ENCODE results near the gene WDR46.

WDR46 gene

DNA sequence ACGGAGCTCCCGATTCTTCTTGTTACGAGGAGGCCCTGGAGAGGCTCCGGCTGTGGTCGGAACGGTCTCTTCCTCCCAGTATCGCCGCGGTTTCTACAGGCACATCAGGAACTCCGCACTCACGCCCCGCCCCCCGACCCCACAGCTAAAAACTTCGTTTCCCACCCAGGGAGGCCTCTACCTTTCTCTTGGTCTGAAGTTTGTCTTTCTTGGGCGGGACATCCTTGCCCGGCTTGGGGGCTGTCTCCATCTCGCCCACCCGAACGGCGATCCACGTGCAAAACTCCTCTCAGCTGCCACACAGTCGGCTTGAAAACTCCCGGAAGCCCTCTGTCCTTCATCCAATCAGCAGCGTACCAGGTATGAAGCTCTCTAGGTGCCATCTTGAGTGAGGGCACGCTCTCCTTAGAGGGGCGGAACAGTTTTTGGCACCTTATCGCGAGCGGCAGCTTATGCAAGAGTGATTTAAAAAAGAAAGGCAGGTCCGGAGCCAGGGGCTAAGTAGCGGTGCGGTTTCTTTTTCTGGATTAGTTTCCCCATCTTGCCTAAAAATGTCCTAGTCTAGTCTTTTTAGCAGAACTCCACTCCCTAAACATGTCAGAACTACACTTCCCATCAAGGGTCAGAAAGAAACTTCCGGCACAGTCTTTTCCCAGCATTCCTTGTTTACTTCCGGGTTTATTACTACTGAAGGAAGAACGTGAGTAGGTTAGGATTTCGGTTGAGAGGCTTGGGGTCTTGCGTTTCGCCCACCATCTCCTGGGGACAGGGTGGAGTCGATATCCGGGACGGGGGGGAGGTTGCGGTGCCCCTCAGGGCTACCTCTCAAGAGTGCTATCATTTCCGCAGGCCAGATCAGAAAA, at the start of gene WDR46, which contains the start of gene PFDN6:
Gene WDR46, minus strand, starts transcription at position 319 of the 863 bp plus-strand sequence. Its CDS starts 69 bp downstream, at position 250.
Gene PFDN6, plus strand, starts transcription at position 681 of the 863 bp plus-strand sequence. CDS start 256 bp downstream, outside the sequence.
- TF ChIP-seq CTCF (IDR thresholded peaks at IDR 0.05; ENCODE audit: low read depth, low read length): no peak
- no peak for DNase-seq (ENCODE audit: extremely low read depth, low read depth)

- DNase-seq (ENCODE audit: extremely low read depth, low read depth): no peak
- TF ChIP-seq CTCF (IDR thresholded peaks at IDR 0.05; ENCODE audit: low read depth, low read length): no peak
Observed at GRCh38 chr6:33336495-33336894, 47.5 kb upstream of the WDR46 start.

GRCh38 chr6:33335916-33336315, 46.9 kb upstream of the WDR46 start:
- no peak for DNase-seq (ENCODE audit: extremely low read depth, low read depth)
- TF ChIP-seq CTCF (IDR thresholded peaks at IDR 0.05; ENCODE audit: low read depth, low read length): no peak

GRCh38 chr6:33333666-33334065, 44.6 kb upstream of the WDR46 start:
- DNase-seq (ENCODE audit: extremely low read depth, low read depth): no peak
- TF ChIP-seq CTCF (IDR thresholded peaks at IDR 0.05; ENCODE audit: low read depth, low read length): no peak

GRCh38 chr6:33330736-33331135, 41.7 kb upstream of the WDR46 start:
- no peak for DNase-seq (ENCODE audit: extremely low read depth, low read depth)
- no peak for TF ChIP-seq CTCF (IDR thresholded peaks at IDR 0.05; ENCODE audit: low read depth, low read length)

DNA sequence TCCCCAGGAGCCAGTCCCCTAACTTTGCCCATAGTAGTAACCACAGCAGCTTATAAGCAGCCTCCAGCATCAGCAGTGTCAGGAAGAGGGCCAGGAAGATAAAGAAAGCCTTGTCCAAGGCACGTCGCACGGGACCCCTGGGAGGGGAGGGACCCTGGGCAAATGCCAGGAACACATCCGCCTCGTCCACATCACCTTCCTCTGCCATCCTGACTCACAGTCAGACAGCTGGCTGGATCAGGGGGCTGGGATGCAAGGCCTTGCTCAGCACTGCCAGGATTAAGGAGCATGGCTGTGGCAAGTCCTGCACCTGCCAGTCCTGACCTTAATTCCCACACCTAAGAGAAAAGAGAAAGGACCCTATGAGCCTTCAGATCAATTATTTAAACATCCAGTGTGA, 40.0 kb upstream of the WDR46 start:
- no peak for DNase-seq (ENCODE audit: extremely low read depth, low read depth)
- TF ChIP-seq CTCF (IDR thresholded peaks at IDR 0.05; ENCODE audit: low read depth, low read length): no peak

GRCh38 chr6:33324125-33324524, 35.1 kb upstream of the WDR46 start:
- no peak for DNase-seq (ENCODE audit: extremely low read depth, low read depth)

More at GRCh38 chr6:33324125-33324524, 35.1 kb upstream of the WDR46 start:
- no peak for TF ChIP-seq CTCF (IDR thresholded peaks at IDR 0.05; ENCODE audit: low read depth, low read length)

Data from AG09319 (cell line).